Tibial nerve (tissue), 4 donors: ENCODE data around the gene STAC3. TPM values are rescaled to one million over a fixed set of nuclear protein-coding genes. Genes with fewer than 3 reads are reported as not detected.
"Not testable (repeated sequence)": the region's sequence is repeated elsewhere in the genome, so short reads cannot be mapped to it uniquely, and the experiment has no call there.

Source experiments
- DNase-seq, 2 donors: peaks; one replicate each; pipeline ENCODE4 v3.0.0-alpha.2; 2019; ENCODE audit warnings: low spot score in 2 of 2
- H3K27ac ChIP-seq, 4 donors: fragments of 200-600 bp; sonication (generic) in 3 of 4; one replicate each; pipeline ENCODE4 v1.5.1; 2017 to 2019; ENCODE audit warnings: mild to moderate bottlenecking in 1 of 4
- H3K27me3 ChIP-seq, 2 donors: fragments of 200-600 bp; sonication (generic) in 1 of 2; one replicate each; pipeline versions ENCODE4 v1.5.1 to v1.6.0; 2017 to 2019
- H3K36me3 ChIP-seq, 3 donors: fragments of 200-600 bp; sonication (generic); one replicate each; pipeline ENCODE4 v1.5.1; 2018 to 2019
- H3K4me1 ChIP-seq, 4 donors: fragments of 200-600 bp; sonication (generic) in 3 of 4; one replicate each; pipeline ENCODE4 v1.5.1; 2017 to 2019
- H3K4me3 ChIP-seq, 4 donors: fragments of 200-600 bp; sonication (generic) in 3 of 4; one replicate each; pipeline ENCODE4 v1.5.1; 2017 to 2019; ENCODE audit warnings: mild to moderate bottlenecking in 1 of 4, moderate library complexity in 1 of 4
- H3K9me3 ChIP-seq, 4 donors: fragments of 200-600 bp; sonication (generic) in 3 of 4; one replicate each; pipeline ENCODE4 v1.5.1; 2017 to 2019
- CTCF ChIP-seq, 5 experiments: fragments of 200-600 bp in 3 of 5; fragments of 450-650 bp in 2 of 5; sonication (generic) in 3 of 5; IDR thresholded peaks; one replicate each; pipeline ENCODE4 v1.5.1; 2016 to 2019; ENCODE audit warnings: antibody characterized with exemption in 5 of 5, mild to moderate bottlenecking in 3 of 5, moderate library complexity in 2 of 5
- EP300 ChIP-seq, 2 donors: sonication (generic); formaldehyde crosslinking; IDR thresholded peaks; one replicate each; pipeline ENCODE4 v1.6.1; 2017; ENCODE audit warnings: antibody characterized with exemption in 2 of 2, mild to moderate bottlenecking in 1 of 2
- POLR2A ChIP-seq, 2 donors: fragments of 450-650 bp; IDR thresholded peaks; one replicate each; pipeline ENCODE4 v1.6.1; 2017; ENCODE audit warnings: antibody characterized with exemption in 2 of 2, mild to moderate bottlenecking in 2 of 2, moderate library complexity in 2 of 2
- WGBS, 2 donors: methylation state at CpG; one replicate each; pipeline ENCODE4 v1.1.5; 2018; 5-methylcytosine and 5-hydroxymethylcytosine counted together
- total RNA-seq, 4 donors: library from RNA; depleted of rRNA; stranded (reverse); fragments of >200 nt; gene quantifications; one replicate each; pipeline ENCODE4 v1.1.0, GENCODE V29; 2016

STAC3 gene
- total RNA-seq, result 1 to 10 TPM in 3 of 4 donors, not detected in 1; 1.7 to 5.0 (median 3.6) TPM

DNA sequence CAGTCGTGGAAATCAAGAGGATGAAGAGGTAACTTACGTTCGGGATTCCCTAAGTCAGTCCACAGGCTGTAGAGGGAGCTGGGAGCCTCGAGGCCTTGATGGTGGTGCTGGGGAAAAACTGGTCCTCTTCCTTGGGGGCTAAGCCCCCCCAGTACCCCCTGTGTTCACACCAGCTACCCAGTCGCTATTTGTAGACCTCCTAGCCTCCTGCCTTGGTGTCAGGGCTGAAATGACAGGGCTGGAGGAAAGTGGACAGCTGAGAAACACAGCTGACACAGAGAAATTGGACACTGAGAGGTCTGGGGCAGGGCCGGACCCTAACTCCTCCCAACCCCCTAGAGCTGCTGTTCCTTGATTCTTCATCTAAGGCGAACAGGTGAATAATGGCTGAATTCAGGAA is at the start of gene STAC3:
Gene STAC3 (minus strand): TSS at position 232 of the 400 bp plus-strand sequence. CDS start 1,551 bp downstream, outside the sequence.
- WGBS, 2 donors, result 27 to 68% methylated on average over 7 of the region's 7 CpGs

GRCh38 chr12:57299514-57300016 is 48.6 kb upstream of the STAC3 start:
- Histone ChIP-seq H3K36me3 (peaks cover 0 to 98% (median 0%) of the 10 kb centered on the region in 3 donors), H3K4me1 (no peaks in the 10 kb centered on the region), H3K9me3 (no peaks in the 10 kb centered on the region), H3K27me3 (no peaks in the 10 kb centered on the region), H3K27ac (no peak overlapping the region), H3K4me3 (no peak overlapping the region)
- WGBS, 2 donors, result 56 to 57% methylated on average over 1 of the region's 1 CpG
- no peak for DNase-seq
- TF ChIP-seq EP300 (IDR thresholded peaks at IDR 0.05) (no peak), CTCF (IDR thresholded peaks at IDR 0.05) (no peak), POLR2A (IDR thresholded peaks at IDR 0.05) (no peak)

More for the DNA sequence above, at the start of gene STAC3:
- Histone ChIP-seq H3K36me3 (peaks cover 0 to 26% (median 0%) of the 10 kb centered on the region in 3 donors), H3K4me1 (no peaks in the 10 kb centered on the region), H3K9me3 (no peaks in the 10 kb centered on the region), H3K27ac (no peak within 1 kb of the TSS), H3K4me3 (no peak within 1 kb of the TSS), H3K27me3 (no peaks in the 10 kb centered on the region)
- no peak for DNase-seq
- TF ChIP-seq EP300 (IDR thresholded peaks at IDR 0.05) (no peak), CTCF (IDR thresholded peaks at IDR 0.05) (no peak), POLR2A (IDR thresholded peaks at IDR 0.05) (no peak)

DNA sequence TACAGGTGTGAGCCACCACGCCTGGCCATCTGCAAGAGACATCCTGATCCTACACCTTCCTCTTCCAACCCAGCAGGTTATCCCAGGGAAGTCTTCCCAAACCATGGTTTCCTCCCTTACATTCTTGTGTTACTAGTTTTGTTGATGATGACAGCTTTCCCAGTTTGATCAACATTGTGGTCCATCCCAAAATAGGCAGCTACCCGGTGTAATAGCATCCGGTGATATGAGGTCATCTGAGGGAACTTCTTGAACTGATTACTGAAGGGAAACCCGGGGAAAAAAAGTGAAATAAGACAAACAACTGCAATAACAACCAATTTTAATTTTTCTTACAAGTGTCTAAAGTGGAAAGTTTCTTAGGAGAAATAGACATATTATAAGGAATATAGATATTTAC is 45.3 kb upstream of the STAC3 start:
- Histone ChIP-seq H3K4me3 (no peak overlapping the region), H3K27me3 (no peaks in the 10 kb centered on the region), H3K9me3 (no peaks in the 10 kb centered on the region), H3K4me1 (no peaks in the 10 kb centered on the region), H3K27ac (no peak overlapping the region), H3K36me3 (peaks cover 0 to 99% (median 0%) of the 10 kb centered on the region in 3 donors)
- no peak for DNase-seq
- no peak for TF ChIP-seq CTCF (IDR thresholded peaks at IDR 0.05)
- no peak for TF ChIP-seq POLR2A (IDR thresholded peaks at IDR 0.05)
- TF ChIP-seq EP300 (IDR thresholded peaks at IDR 0.05), result no peak
- 91 to 94% methylated on average over 4 of the region's 4 CpGs for WGBS, 2 donors

DNA sequence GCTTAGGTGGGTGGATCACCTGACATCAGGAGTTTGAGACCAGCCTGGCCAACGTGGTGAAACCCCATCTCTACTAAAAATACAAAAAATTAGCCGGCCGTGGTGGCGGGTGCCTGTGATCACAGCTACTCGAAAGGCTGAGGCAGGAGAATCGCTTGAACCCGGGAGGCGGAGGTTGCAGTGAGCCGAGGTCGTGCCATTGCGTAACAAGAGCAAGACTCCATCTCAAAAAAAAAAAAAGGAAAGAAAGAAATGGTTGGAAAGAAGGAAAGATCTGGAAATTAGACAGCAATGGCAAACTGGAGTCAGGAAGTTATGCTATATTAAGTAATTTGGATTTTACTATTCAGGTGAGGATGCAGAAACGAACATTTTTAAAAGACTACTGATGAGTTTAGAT is 31.1 kb upstream of the STAC3 start:
- H3K36me3 ChIP-seq, result peaks cover 0 to 97% (median 4%) of the 10 kb centered on the region in 3 donors
- 92 to 94% methylated on average over 12 of the region's 12 CpGs for WGBS, 2 donors

DNA sequence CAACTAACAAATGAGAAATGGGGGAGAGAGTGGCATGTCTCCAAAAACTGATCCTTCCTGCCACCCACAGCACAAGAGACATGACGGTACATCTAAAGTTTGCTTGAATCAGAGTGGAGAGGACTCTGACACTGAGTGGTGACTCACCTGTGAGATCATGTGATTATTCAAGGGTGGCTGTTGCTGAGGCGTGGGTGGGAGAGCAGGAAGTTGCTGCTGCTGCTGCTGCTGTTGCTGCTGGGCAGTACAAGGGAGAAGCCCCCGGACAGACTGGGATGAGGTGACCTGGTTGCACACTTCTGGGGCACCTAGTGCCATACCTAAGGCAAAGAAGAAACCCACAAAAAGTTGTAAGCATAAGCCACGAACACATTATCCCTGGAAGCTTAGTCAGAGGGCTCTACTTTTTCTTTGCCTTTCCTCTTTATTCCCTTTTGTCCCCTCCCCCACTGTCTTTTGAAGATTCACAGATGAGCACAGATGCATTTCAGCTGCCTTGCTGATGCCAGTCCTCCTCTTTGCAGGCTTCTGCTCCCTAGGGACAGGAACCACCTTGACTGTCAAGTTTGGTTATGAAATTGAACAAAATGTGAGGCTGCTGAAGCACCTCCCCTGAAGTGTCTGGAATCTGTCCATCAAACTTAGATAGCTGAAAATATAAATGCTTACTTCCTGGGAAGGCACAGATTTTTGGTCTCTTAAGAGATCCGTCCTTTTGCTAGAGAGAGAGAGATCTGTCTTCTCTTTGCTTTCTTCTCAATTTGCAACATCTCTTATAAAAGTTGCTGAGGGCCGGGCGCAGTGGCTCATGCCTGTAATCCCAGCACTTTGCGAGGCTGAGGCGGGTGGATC is 29.4 kb upstream of the STAC3 start:
- Histone ChIP-seq H3K36me3 (peaks cover 0 to 99% (median 4%) of the 10 kb centered on the region in 3 donors), H3K4me1 (no peaks in the 10 kb centered on the region), H3K27me3 (no peaks in the 10 kb centered on the region), H3K4me3 (no peak overlapping the region), H3K9me3 (no peaks in the 10 kb centered on the region), H3K27ac (peak overlapping the region in 1 of 4 donors; percentile 62)
- no peak for DNase-seq
- TF ChIP-seq CTCF (IDR thresholded peaks at IDR 0.05), result no peak
- TF ChIP-seq EP300 (IDR thresholded peaks at IDR 0.05), result no peak
- TF ChIP-seq POLR2A (IDR thresholded peaks at IDR 0.05), result no peak
- 79 to 81% methylated on average over 9 of the region's 9 CpGs for WGBS, 2 donors

More for the DNA sequence above, 31.1 kb upstream of the STAC3 start:
- H3K9me3 ChIP-seq, H3K4me3 ChIP-seq, DNase-seq, H3K4me1 ChIP-seq, H3K27me3 ChIP-seq, H3K27ac ChIP-seq: not testable (repeated sequence)
